GM12878 (cell line): Measurements from ENCODE around the gene SNAI3. TPM values are rescaled to one million over a fixed set of nuclear protein-coding genes. Genes with fewer than 3 reads are reported as not detected.
A peak's percentile ranks its signal among the peaks of the same experiment; 100 is the strongest.

Experiments
- BCL3 ChIP-seq: IDR thresholded peaks from 2 replicates; pipeline ENCODE4 v1.6.1; 2011; ENCODE audit warnings: borderline replicate concordance, low read depth, mild to moderate bottlenecking, moderate library complexity, low read length; ENCODE audit not compliant: insufficient read depth, poor library complexity, severe bottlenecking
- CBX3 ChIP-seq: fragments of 200-600 bp; sonication (generic); IDR thresholded peaks from 2 replicates; pipeline ENCODE4 v1.6.1; 2016; ENCODE audit warnings: low read depth, borderline replicate concordance
- CHD2 ChIP-seq: IDR thresholded peaks from 2 replicates; pipeline ENCODE4 v1.6.1; 2011; ENCODE audit warnings: low read depth, low read length, improper control_type of control experiment, borderline replicate concordance
- CREB1 ChIP-seq: IDR thresholded peaks from 2 replicates; pipeline ENCODE4 v1.6.1; 2012; ENCODE audit warnings: low read depth, mild to moderate bottlenecking, inconsistent platforms
- ESRRA ChIP-seq: IDR thresholded peaks from 2 replicates; pipeline ENCODE4 v1.6.1; 2012; ENCODE audit warnings: mild to moderate bottlenecking, low read length, improper control_type of control experiment
- FOXK2 ChIP-seq: fragments of 450-650 bp; IDR thresholded peaks from 2 replicates; pipeline ENCODE4 v1.6.1; 2017; ENCODE audit warnings: mild to moderate bottlenecking, moderate library complexity
- HCFC1 ChIP-seq: fragments of 150-350 bp; IDR thresholded peaks from 2 replicates; pipeline ENCODE4 v1.6.1; 2014; ENCODE audit warnings: low read length
- HDAC6 ChIP-seq: fragments of 200-600 bp; sonication (generic); IDR thresholded peaks from one replicate; pipeline ENCODE4 v1.8.0; 2017; ENCODE audit warnings: antibody characterized with exemption; ENCODE audit not compliant: unreplicated experiment
- MEF2A ChIP-seq: IDR thresholded peaks from 2 replicates; pipeline ENCODE4 v1.6.1; 2011; ENCODE audit warnings: low read depth, mild to moderate bottlenecking, low read length, moderate library complexity; ENCODE audit not compliant: insufficient read depth
- MTA2 ChIP-seq: fragments of 450-650 bp; IDR thresholded peaks from 2 replicates; pipeline ENCODE4 v1.6.1; 2016; ENCODE audit warnings: low read depth, mild to moderate bottlenecking, moderate library complexity
- MTA3 ChIP-seq: IDR thresholded peaks from 2 replicates; pipeline ENCODE4 v1.6.1; 2012; ENCODE audit warnings: low read length, inconsistent platforms, borderline replicate concordance
- MYC ChIP-seq: IDR thresholded peaks from 2 replicates; pipeline ENCODE4 v1.6.1; 2011; ENCODE audit warnings: mild to moderate bottlenecking, low read length, moderate library complexity, inconsistent platforms; ENCODE audit not compliant: insufficient read depth, insufficient replicate concordance, insufficient read length, severe bottlenecking
- NFXL1 ChIP-seq: fragments of 450-650 bp; IDR thresholded peaks from 2 replicates; pipeline ENCODE4 v1.6.1; 2017; ENCODE audit warnings: antibody characterized with exemption, mild to moderate bottlenecking, borderline replicate concordance
- RBBP5 ChIP-seq: fragments of 200-600 bp; sonication (generic); conservative IDR thresholded peaks from 2 replicates; pipeline ENCODE4 v1.6.1; 2016
- RCOR1 ChIP-seq: conservative IDR thresholded peaks from 2 replicates; pipeline ENCODE4 v1.6.1; 2012; ENCODE audit warnings: low read depth, low read length, improper control_type of control experiment
- SKIL ChIP-seq: fragments of 450-650 bp; IDR thresholded peaks from 2 replicates; pipeline ENCODE4 v1.6.1; 2017; ENCODE audit warnings: mild to moderate bottlenecking, low read depth, inconsistent platforms; ENCODE audit not compliant: poor library complexity, severe bottlenecking
- SMAD5 ChIP-seq: IDR thresholded peaks from 2 replicates; pipeline ENCODE4 v1.6.1; 2016; ENCODE audit warnings: antibody characterized with exemption, low read depth
- SP1 ChIP-seq: IDR thresholded peaks from one replicate; pipeline ENCODE4 v1.6.1; 2011; ENCODE audit warnings: low read depth, low read length
- TBL1XR1 ChIP-seq: IDR thresholded peaks from 2 replicates; pipeline ENCODE4 v1.6.1; 2012; ENCODE audit warnings: low read depth, low read length, improper control_type of control experiment
- polyA plus RNA-seq, 11 experiments: library from polyadenylated mRNA; depleted of rRNA in 4 of 11; unstranded in 6 of 11; stranded (reverse) in 5 of 11; fragments of >200 nt; fragmentation: Nextera tagmentation in 4 of 11; fragmentation: Illumina TruSeq in 1 of 11; extraction: Ambion mirVana in 4 of 11; extraction: Trizol in 1 of 11; gene quantifications; 1 replicate in 1 of 11; 2 replicates in 10 of 11; pipeline versions ENCODE4 v1.2.1 to v1.2.3, GENCODE V29; 2011 to 2016; ENCODE audit warnings: inconsistent platforms in 2 of 11, missing spikeins in 2 of 11, low read depth in 1 of 11
- total RNA-seq, 4 experiments: library from RNA; depleted of rRNA in 3 of 4; stranded (reverse); fragments of >200 nt in 3 of 4; fragmentation: Illumina TruSeq in 1 of 4; extraction: Trizol in 1 of 4; gene quantifications; 2 replicates each; pipeline versions ENCODE4 v1.2.1 to v1.2.3, GENCODE V29; 2013 to 2021
- TF ChIP-seq, protein P1 (sequence below): IDR thresholded peaks from 2 replicates; pipeline ENCODE4 v1.6.1; 2012; ENCODE audit warnings: low read depth, low read length, improper control_type of control experiment
- TF ChIP-seq, protein P2 (sequence below): fragments of 450-650 bp; IDR thresholded peaks from 2 replicates; pipeline ENCODE4 v1.6.1; 2014; ENCODE audit warnings: mild to moderate bottlenecking
- TF ChIP-seq, protein P3 (sequence below), 3 experiments: IDR thresholded peaks in 2 of 3; conservative IDR thresholded peaks in 1 of 3; 2 replicates each; pipeline ENCODE4 v1.5.1; 2011; ENCODE audit warnings: low read depth in 3 of 3, low read length in 3 of 3, mild to moderate bottlenecking in 3 of 3, control low read depth in 2 of 3, moderate library complexity in 2 of 3, inconsistent platforms in 1 of 3, mixed read lengths in 1 of 3; ENCODE audit not compliant: control insufficient read depth in 2 of 3, insufficient read depth in 1 of 3; ENCODE audit errors: extremely low read depth in 1 of 3

Gene SNAI3
- total and polyA plus RNA-seq, 10 of the 15 experiments (the other 5 are each of a cell fraction or from before 2014, with no cell fraction given), result 0.21 to 7.4 (median 3.0) TPM

DNA sequence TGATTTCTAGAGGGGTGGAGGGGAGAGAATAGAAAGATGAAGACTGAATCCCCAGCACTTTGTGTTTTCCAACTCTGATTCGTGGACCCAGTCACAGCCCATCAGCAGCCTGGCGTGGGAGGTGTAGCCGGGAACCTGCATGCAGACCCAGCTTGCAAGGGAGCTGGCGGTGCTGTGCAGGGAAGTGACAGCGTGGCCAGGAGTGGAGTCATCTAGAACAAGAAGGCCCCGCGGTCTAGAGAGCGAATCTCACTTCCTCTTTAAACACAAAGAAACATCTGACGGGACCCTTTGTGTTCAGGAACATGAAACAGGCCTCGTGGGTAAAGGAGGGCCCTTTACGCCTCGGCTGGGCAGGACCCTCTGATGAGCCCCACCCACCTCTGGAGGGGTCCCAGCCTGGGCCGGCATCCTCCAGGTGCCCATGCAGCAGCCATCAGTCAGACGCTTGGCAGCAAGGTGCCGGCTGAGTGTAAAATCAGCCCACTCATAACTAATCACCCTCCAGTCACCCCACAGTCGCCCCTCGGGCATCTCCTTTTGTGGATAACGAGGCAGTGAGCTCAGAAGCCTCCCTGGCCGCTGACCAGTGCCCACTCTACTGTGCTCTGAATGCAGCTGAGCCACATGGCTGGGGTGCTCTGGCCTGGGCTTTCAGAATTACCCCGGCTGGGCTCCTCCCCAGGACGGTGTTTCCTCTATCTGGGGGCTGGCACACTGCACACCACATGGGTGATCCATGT is 4.4 kb downstream of the SNAI3 start (continued):
- TF ChIP-seq CREB1 (peak; percentile 62; the same call in 1 of the 2 replicates), MYC (no peak), SKIL (peak; percentile 83), RCOR1 (no peak), ESRRA (no peak; the same call in 1 of the 2 replicates), HCFC1 (peak; percentile 45), BCL3 (peak; percentile 52), TBL1XR1 (peak; percentile 82), MTA3 (no peak; the same call in 1 of the 2 replicates), SP1 (peak; percentile 59), MEF2A (0 out of 2 replicates have a peak, but pooled peaks have one; percentile 51), NFXL1 (no peak), MTA2 (peak; percentile 81), CHD2 (peak; percentile 78), SMAD5 (no peak), HDAC6 (no peak), FOXK2 (peak; percentile 62), CBX3 (no peak), RBBP5 (no peak)
- TF ChIP-seq, protein P1, sequence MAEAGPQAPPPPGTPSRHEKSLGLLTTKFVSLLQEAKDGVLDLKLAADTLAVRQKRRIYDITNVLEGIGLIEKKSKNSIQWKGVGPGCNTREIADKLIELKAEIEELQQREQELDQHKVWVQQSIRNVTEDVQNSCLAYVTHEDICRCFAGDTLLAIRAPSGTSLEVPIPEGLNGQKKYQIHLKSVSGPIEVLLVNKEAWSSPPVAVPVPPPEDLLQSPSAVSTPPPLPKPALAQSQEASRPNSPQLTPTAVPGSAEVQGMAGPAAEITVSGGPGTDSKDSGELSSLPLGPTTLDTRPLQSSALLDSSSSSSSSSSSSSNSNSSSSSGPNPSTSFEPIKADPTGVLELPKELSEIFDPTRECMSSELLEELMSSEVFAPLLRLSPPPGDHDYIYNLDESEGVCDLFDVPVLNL, result no peak
- TF ChIP-seq, protein P2, sequence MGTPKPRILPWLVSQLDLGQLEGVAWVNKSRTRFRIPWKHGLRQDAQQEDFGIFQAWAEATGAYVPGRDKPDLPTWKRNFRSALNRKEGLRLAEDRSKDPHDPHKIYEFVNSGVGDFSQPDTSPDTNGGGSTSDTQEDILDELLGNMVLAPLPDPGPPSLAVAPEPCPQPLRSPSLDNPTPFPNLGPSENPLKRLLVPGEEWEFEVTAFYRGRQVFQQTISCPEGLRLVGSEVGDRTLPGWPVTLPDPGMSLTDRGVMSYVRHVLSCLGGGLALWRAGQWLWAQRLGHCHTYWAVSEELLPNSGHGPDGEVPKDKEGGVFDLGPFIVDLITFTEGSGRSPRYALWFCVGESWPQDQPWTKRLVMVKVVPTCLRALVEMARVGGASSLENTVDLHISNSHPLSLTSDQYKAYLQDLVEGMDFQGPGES, result peak; percentile 35; the same call in 1 of the 2 replicates
- TF ChIP-seq, protein P3, sequence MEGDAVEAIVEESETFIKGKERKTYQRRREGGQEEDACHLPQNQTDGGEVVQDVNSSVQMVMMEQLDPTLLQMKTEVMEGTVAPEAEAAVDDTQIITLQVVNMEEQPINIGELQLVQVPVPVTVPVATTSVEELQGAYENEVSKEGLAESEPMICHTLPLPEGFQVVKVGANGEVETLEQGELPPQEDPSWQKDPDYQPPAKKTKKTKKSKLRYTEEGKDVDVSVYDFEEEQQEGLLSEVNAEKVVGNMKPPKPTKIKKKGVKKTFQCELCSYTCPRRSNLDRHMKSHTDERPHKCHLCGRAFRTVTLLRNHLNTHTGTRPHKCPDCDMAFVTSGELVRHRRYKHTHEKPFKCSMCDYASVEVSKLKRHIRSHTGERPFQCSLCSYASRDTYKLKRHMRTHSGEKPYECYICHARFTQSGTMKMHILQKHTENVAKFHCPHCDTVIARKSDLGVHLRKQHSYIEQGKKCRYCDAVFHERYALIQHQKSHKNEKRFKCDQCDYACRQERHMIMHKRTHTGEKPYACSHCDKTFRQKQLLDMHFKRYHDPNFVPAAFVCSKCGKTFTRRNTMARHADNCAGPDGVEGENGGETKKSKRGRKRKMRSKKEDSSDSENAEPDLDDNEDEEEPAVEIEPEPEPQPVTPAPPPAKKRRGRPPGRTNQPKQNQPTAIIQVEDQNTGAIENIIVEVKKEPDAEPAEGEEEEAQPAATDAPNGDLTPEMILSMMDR (IDR thresholded peaks at IDR 0.05 in 2 of 3, conservative IDR thresholded peaks at IDR 0.05 in 1 of 3; ENCODE audit: control insufficient read depth in 2 of 3, extremely low read depth in 1 of 3, insufficient read depth in 1 of 3, low read depth in 3 of 3, low read length in 3 of 3), result no peak
